OCI-LY1 (cell line): ENCODE data around the gene KLHL29.

Experiments used
- H2AFZ ChIP-seq: fragments of 200-600 bp; sonication (generic), shearing (Covaris generic); 2 replicates; pipeline ENCODE4 v1.6.0; 2014; ENCODE audit warnings: antibody characterized with exemption, mild to moderate bottlenecking, low read length
- H3F3A ChIP-seq: fragments of 200-600 bp; sonication (generic), shearing (Covaris generic); 2 replicates; pipeline ENCODE4 v1.6.0; 2014; ENCODE audit warnings: mild to moderate bottlenecking, antibody characterized with exemption, low read length, moderate library complexity; ENCODE audit not compliant: insufficient read depth
- H3K27ac ChIP-seq: fragments of 200-600 bp; sonication (generic); 2 replicates; pipeline ENCODE4 v1.5.1; 2014; ENCODE audit warnings: low read length, mixed run types, mild to moderate bottlenecking, low read depth; ENCODE audit not compliant: poor library complexity, severe bottlenecking
- H3K27me3 ChIP-seq: fragments of 200-600 bp; sonication (generic); 2 replicates; pipeline ENCODE4 v1.6.0; 2014; ENCODE audit warnings: antibody characterized with exemption, mild to moderate bottlenecking, low read length, moderate library complexity; ENCODE audit not compliant: insufficient read depth
- H3K36me3 ChIP-seq: fragments of 200-600 bp; sonication (generic); 2 replicates; pipeline ENCODE4 v1.6.1; 2014; ENCODE audit warnings: mild to moderate bottlenecking, antibody characterized with exemption, low read length, moderate library complexity, mixed read lengths; ENCODE audit not compliant: insufficient read depth
- H3K4me1 ChIP-seq: fragments of 200-600 bp; sonication (generic); 2 replicates; pipeline ENCODE4 v1.5.1; 2014; ENCODE audit warnings: mild to moderate bottlenecking, low read length, moderate library complexity; ENCODE audit not compliant: insufficient read depth, severe bottlenecking
- H3K4me2 ChIP-seq: fragments of 200-600 bp; sonication (generic), shearing (Covaris generic); 2 replicates; pipeline ENCODE4 v1.6.1; 2014; ENCODE audit warnings: low read length
- H3K4me3 ChIP-seq: fragments of 200-600 bp; sonication (generic); 2 replicates; pipeline ENCODE4 v1.5.1; 2014; ENCODE audit warnings: low read length, low read depth, mild to moderate bottlenecking, mixed read lengths; ENCODE audit not compliant: poor library complexity, severe bottlenecking
- H3K79me2 ChIP-seq: fragments of 200-600 bp; shearing (Covaris generic); 2 replicates; pipeline ENCODE4 v1.6.1; 2016; ENCODE audit warnings: mixed run types, low read length, mixed read lengths; ENCODE audit not compliant: insufficient read depth
- H3K9ac ChIP-seq: fragments of 200-600 bp; sonication (generic), shearing (Covaris generic); 2 replicates; pipeline ENCODE4 v1.6.1; 2014; ENCODE audit warnings: mild to moderate bottlenecking, low read length, mixed read lengths
- H3K9me2 ChIP-seq: fragments of 200-600 bp; sonication (generic), shearing (Covaris generic); 2 replicates; pipeline ENCODE4 v1.6.1; 2014; ENCODE audit warnings: low read depth, mild to moderate bottlenecking, low read length, mixed read lengths
- H3K9me3 ChIP-seq: fragments of 200-600 bp; shearing (Covaris generic); 2 replicates; pipeline ENCODE4 v1.6.1; 2014; ENCODE audit warnings: low read length, mixed read lengths
- H4K20me1 ChIP-seq: fragments of 200-600 bp; sonication (generic), shearing (Covaris generic); 2 replicates; pipeline ENCODE4 v1.6.0; 2016; ENCODE audit warnings: mild to moderate bottlenecking, low read length; ENCODE audit not compliant: insufficient read depth
- CTCF ChIP-seq: fragments of 200-600 bp; sonication (generic), shearing (Covaris generic); IDR thresholded peaks from 2 replicates; pipeline ENCODE4 v1.5.1; 2017; ENCODE audit warnings: mild to moderate bottlenecking, antibody characterized with exemption, low read length, moderate library complexity, mixed read lengths
- EZH2 ChIP-seq: fragments of 200-600 bp; sonication (generic), shearing (Covaris generic); IDR thresholded peaks from 2 replicates; pipeline ENCODE4 v1.8.0; 2017; ENCODE audit warnings: borderline replicate concordance, mixed run types, mild to moderate bottlenecking, antibody characterized with exemption, low read length, moderate library complexity, mixed read lengths

Gene KLHL29

GRCh38 chr2:23477392-23477791 is 92.4 kb downstream of the KLHL29 start:
- no peaks in the 10 kb centered on the region for H3K79me2 ChIP-seq
- TF ChIP-seq CTCF (no peak), EZH2 (no peak)
- H2AFZ ChIP-seq: no peak overlapping the region
- no peaks in the 10 kb centered on the region for H3F3A ChIP-seq
- H3K9me2 ChIP-seq: no peaks in the 10 kb centered on the region
- H3K9ac ChIP-seq: no peak overlapping the region
- no peaks in the 10 kb centered on the region for H3K36me3 ChIP-seq
- no peaks in the 10 kb centered on the region for H3K9me3 ChIP-seq
- no peaks in the 10 kb centered on the region for H4K20me1 ChIP-seq
- H3K27me3 ChIP-seq: no peaks in the 10 kb centered on the region; the same call in 1 of the 2 replicates
- H3K4me1 ChIP-seq: no peaks in the 10 kb centered on the region
- H3K4me2 ChIP-seq: no peak overlapping the region
- H3K27ac ChIP-seq: no peak overlapping the region
- H3K4me3 ChIP-seq: no peak overlapping the region

- Histone ChIP-seq H3K4me3 (no peak overlapping the region), H3F3A (no peaks in the 10 kb centered on the region), H3K27ac (no peak overlapping the region), H3K4me2 (no peak overlapping the region), H2AFZ (no peak overlapping the region), H3K36me3 (no peaks in the 10 kb centered on the region), H3K4me1 (no peaks in the 10 kb centered on the region), H3K27me3 (no peaks in the 10 kb centered on the region; the same call in 1 of the 2 replicates), H3K79me2 (no peaks in the 10 kb centered on the region), H3K9me3 (no peaks in the 10 kb centered on the region), H3K9me2 (no peaks in the 10 kb centered on the region), H3K9ac (no peak overlapping the region), H4K20me1 (no peaks in the 10 kb centered on the region)
- TF ChIP-seq EZH2: no peak
- no peak for TF ChIP-seq CTCF
Measured at GRCh38 chr2:23478087-23478932, 93.3 kb downstream of the KLHL29 start.

GRCh38 chr2:23478933-23479683 is 94.1 kb downstream of the KLHL29 start:
- TF ChIP-seq EZH2: no peak
- TF ChIP-seq CTCF: no peak
- Histone ChIP-seq H3K4me1 (no peaks in the 10 kb centered on the region), H2AFZ (no peak overlapping the region), H3K9ac (no peak overlapping the region), H3K27ac (no peak overlapping the region), H3K9me3 (no peaks in the 10 kb centered on the region), H3K79me2 (no peaks in the 10 kb centered on the region), H4K20me1 (no peaks in the 10 kb centered on the region), H3K4me2 (no peak overlapping the region), H3K36me3 (no peaks in the 10 kb centered on the region), H3K9me2 (no peaks in the 10 kb centered on the region), H3K27me3 (no peaks in the 10 kb centered on the region), H3K4me3 (no peak overlapping the region), H3F3A (no peaks in the 10 kb centered on the region)
